Transverse colon (tissue), 4 donors: Measurements from ENCODE around the gene VPS51. TPM values are rescaled to one million over a fixed set of nuclear protein-coding genes. Genes with fewer than 3 reads are reported as not detected.

ENCODE experiments used
- DNase-seq: peaks from one replicate; pipeline ENCODE4 v3.0.0-alpha.2; 2019
- H3K27ac ChIP-seq, 4 donors: fragments of 200-600 bp; sonication (generic); 2 replicates each; pipeline ENCODE4 v1.5.1; 2016 to 2018; ENCODE audit warnings: inconsistent platforms in 4 of 4
- H3K27me3 ChIP-seq: fragments of 200-600 bp; sonication (generic); 2 replicates; pipeline ENCODE4 v1.5.1; 2017; ENCODE audit warnings: inconsistent platforms
- H3K36me3 ChIP-seq, 4 donors: fragments of 200-600 bp; sonication (generic); 2 replicates each; pipeline ENCODE4 v1.5.1; 2017 to 2019; ENCODE audit warnings: inconsistent platforms in 4 of 4
- H3K4me1 ChIP-seq, 4 donors: fragments of 200-600 bp; sonication (generic); 2 replicates each; pipeline ENCODE4 v1.5.1; 2017 to 2020; ENCODE audit warnings: inconsistent platforms in 4 of 4
- H3K4me3 ChIP-seq, 4 donors: fragments of 200-600 bp; sonication (generic); 1 replicate in 1 of 4; 2 replicates in 3 of 4; pipeline versions ENCODE4 v1.5.1 to v1.6.1; 2017 to 2019; ENCODE audit warnings: inconsistent platforms in 4 of 4
- H3K9me3 ChIP-seq, 2 donors: fragments of 200-600 bp; sonication (generic); 2 replicates each; pipeline ENCODE4 v1.5.1; 2017 to 2019; ENCODE audit warnings: inconsistent platforms in 2 of 2
- EP300 ChIP-seq: sonication (generic); formaldehyde crosslinking; IDR thresholded peaks from one replicate; pipeline ENCODE4 v1.6.1; 2017; ENCODE audit warnings: antibody characterized with exemption, low read depth
- POLR2A ChIP-seq: fragments of 450-650 bp; IDR thresholded peaks from one replicate; pipeline ENCODE4 v1.6.1; 2016; ENCODE audit warnings: antibody characterized with exemption, mild to moderate bottlenecking, moderate library complexity
- POLR2AphosphoS5 ChIP-seq, 3 donors: sonication (generic); formaldehyde crosslinking; IDR thresholded peaks; one replicate each; pipeline ENCODE4 v1.6.1; 2016; ENCODE audit warnings: antibody characterized with exemption in 3 of 3
- WGBS, 2 donors: methylation state at CpG; one replicate each; pipeline ENCODE4 v1.1.5; 2018; ENCODE audit warnings: low coverage in 1 of 2; 5-methylcytosine and 5-hydroxymethylcytosine counted together
- in situ Hi-C, 4 donors: fragments of 200-750 bp; cut with MboI; loops; one replicate each; pipeline versions ENCODE4 v1.15.0 to v1.15.1; 2017; ENCODE audit warnings: low sequenced_read_pairs in 3 of 4, low pct_ligation_motif_present in 1 of 4, low pct_unique_long_range_greater_than_20kb in 1 of 4
- intact Hi-C: fragments of 100-400 bp; cut with DNase I; formaldehyde crosslinking; loops from one replicate; pipeline ENCODE4 v1.15.1; 2023; ENCODE audit warnings: low total_unique reads
- total RNA-seq, 4 donors: library from RNA; depleted of rRNA; stranded (reverse); fragments of >200 nt; gene quantifications; one replicate each; pipeline ENCODE4 v1.1.0, GENCODE V29; 2016
- TF ChIP-seq, protein P1 (sequence below), 5 experiments: fragments of 200-600 bp in 3 of 5; fragments of 450-650 bp in 2 of 5; sonication (generic) in 3 of 5; IDR thresholded peaks; 1 replicate in 2 of 5; 2 replicates in 3 of 5; pipeline ENCODE4 v1.5.1; 2016 to 2017; ENCODE audit warnings: antibody characterized with exemption in 5 of 5, inconsistent platforms in 3 of 5, mild to moderate bottlenecking in 2 of 5, moderate library complexity in 1 of 5

Gene VPS51
- total RNA-seq, 4 donors from 2014 or later: 252 to 560 (median 437) TPM

DNA sequence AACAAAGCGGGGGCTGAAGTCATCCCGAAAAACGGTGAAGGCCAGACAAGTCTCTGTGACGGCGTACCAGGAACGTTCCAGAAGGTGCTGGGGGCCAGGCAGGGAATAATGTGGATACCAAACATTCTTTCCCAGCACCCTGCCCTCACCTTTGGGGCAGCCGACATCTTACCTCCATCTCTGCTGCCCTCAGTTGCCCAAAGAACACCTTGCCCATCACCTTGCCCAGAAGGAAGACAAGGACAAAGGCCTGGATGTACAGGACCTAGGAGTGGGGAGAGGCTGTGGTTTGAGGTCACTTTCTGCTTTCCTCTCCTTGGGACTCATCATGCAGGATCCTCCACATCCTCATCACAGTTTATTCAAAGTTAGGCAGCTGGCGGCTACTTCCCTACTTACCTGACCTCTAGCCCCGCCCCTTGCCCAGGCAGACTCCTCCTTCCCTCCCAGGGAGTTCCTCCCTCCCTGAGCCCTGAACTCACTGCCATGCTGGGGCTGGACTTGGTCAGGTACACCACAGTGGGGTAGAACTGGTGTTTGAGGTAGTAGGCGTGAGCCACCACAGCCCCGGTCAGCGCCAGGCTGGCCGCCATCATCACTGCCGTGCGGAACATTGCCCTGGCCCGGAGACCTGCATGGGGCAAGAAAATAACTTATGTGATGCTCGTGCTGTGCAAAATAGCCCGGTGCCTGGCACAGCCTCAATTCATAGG lies 37.1 kb downstream of the VPS51 start:
- 32% methylated on average over 18 of the region's 18 CpGs; no CpG with 5 or more reads in 1 of the 2 donors for WGBS, 2 donors
- peak; percentile 92 for DNase-seq
- intact Hi-C loops: no loop called here
- peaks cover 17 to 39% (median 31%) of the 10 kb centered on the region in 4 donors for H3K4me1 ChIP-seq
- H3K4me3 ChIP-seq: peak overlapping the region; percentile 73 to 82 (median 78)
- H3K27ac ChIP-seq: peak overlapping the region; percentile 94 to 97 (median 95)
- TF ChIP-seq EP300 (no peak), POLR2AphosphoS5 (IDR thresholded peaks at IDR 0.05) (peak; percentile 51 to 76 (median 64)), POLR2A (peak; percentile 15)
- TF ChIP-seq, protein P1, sequence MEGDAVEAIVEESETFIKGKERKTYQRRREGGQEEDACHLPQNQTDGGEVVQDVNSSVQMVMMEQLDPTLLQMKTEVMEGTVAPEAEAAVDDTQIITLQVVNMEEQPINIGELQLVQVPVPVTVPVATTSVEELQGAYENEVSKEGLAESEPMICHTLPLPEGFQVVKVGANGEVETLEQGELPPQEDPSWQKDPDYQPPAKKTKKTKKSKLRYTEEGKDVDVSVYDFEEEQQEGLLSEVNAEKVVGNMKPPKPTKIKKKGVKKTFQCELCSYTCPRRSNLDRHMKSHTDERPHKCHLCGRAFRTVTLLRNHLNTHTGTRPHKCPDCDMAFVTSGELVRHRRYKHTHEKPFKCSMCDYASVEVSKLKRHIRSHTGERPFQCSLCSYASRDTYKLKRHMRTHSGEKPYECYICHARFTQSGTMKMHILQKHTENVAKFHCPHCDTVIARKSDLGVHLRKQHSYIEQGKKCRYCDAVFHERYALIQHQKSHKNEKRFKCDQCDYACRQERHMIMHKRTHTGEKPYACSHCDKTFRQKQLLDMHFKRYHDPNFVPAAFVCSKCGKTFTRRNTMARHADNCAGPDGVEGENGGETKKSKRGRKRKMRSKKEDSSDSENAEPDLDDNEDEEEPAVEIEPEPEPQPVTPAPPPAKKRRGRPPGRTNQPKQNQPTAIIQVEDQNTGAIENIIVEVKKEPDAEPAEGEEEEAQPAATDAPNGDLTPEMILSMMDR (IDR thresholded peaks at IDR 0.05): no peak
- peaks cover 0 to 41% (median 21%) of the 10 kb centered on the region in 4 donors for H3K36me3 ChIP-seq
- H3K9me3 ChIP-seq: no peaks in the 10 kb centered on the region
- H3K27me3 ChIP-seq: no peaks in the 10 kb centered on the region
- in situ Hi-C loops: loop anchor here in 1 of 4 donors (10.0 kb wide), 1 partner anchor 52 kb away; the partner anchor contains the start of gene CAPN1

DNA sequence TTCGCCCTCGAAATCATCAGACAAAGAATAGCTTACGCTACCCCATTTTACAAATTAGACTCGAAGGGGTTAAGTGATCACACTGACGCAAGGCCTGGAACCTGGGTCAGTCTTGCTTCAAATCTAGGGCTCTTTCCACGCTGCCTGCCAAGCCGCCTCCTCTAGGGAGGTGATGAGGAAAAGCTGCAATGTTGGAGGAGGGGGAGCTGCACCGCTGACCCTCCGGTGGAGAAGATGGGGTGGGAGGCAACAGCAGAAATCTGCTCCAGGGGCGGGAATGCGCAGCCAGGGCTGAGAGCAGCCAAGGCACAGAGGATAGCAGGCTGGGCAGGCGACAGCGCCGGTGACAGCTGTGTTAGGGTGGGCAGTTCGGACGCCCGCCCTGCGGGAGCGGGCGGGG lies 37.7 kb downstream of the VPS51 start:
- TF ChIP-seq EP300 (no peak), POLR2AphosphoS5 (IDR thresholded peaks at IDR 0.05) (no peak), POLR2A (no peak)
- TF ChIP-seq, protein P1 (IDR thresholded peaks at IDR 0.05): no peak
- peaks cover 0 to 35% (median 18%) of the 10 kb centered on the region in 4 donors for H3K36me3 ChIP-seq
- 1% methylated on average over 20 of the region's 20 CpGs; no CpG with 5 or more reads in 1 of the 2 donors for WGBS, 2 donors
- H3K27ac ChIP-seq: peak overlapping the region; percentile 94 to 97 (median 95)
- H3K9me3 ChIP-seq: no peaks in the 10 kb centered on the region
- H3K27me3 ChIP-seq: no peaks in the 10 kb centered on the region
- intact Hi-C loops (no loop called here), in situ Hi-C loops (loop anchor here in 1 of 4 donors (10.0 kb wide), 1 partner anchor 51 kb away; the partner anchor contains the start of gene CAPN1)
- peaks cover 17 to 39% (median 31%) of the 10 kb centered on the region in 4 donors for H3K4me1 ChIP-seq
- peak overlapping the region; percentile 73 to 82 (median 78) for H3K4me3 ChIP-seq
- no peak for DNase-seq

DNA sequence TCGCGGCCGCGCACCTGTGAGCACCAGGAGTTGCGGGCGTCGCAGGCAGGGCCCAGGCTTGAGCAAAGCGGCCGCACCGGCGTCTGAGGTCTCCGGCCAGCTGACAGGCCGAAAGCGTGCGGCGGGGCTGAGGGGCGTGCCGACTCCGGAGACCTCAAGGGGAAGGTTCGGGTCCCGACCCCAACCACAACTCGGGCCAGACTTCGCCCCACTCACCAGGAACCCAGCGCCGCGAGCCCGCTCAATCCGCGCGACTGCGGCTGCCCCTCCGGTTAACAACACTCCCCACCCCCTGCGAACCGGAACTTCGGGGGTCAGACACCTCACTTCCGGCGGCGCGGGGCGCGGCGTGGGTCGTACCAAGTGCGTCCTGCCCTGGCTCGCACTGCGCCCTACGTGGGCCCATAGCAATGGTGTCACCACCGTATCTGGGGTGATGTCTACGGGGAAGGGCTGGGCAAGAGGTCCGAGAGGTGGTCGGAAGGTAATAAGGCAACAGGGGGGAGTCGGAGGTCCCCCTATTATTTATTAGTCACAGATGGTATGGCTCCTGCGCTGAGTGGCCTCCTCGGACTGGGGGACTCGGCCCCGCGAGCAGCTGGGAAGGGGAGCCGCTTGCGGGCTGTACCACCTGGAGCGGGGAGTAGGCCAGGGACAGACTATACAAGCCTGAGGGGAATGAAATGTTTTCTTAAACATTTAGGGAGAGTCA lies 38.4 kb downstream of the VPS51 start, which contains the start of gene SYVN1:
SYVN1 (minus strand) TSS at position 280 of the 712 bp plus-strand sequence. CDS start 918 bp downstream, outside the sequence.
- no peaks in the 10 kb centered on the region for H3K9me3 ChIP-seq
- H3K4me1 ChIP-seq: peaks cover 17 to 39% (median 31%) of the 10 kb centered on the region in 4 donors
- H3K27me3 ChIP-seq: no peaks in the 10 kb centered on the region
- no peak for TF ChIP-seq EP300
- TF ChIP-seq POLR2AphosphoS5 (IDR thresholded peaks at IDR 0.05): peak; percentile 99 to 100 (median 99)
- TF ChIP-seq, protein P1 (IDR thresholded peaks at IDR 0.05): peak in 1 of 5 experiments; percentile 9
- peak; percentile 99 for TF ChIP-seq POLR2A
- H3K4me3 ChIP-seq: peak within 1 kb of the TSS; percentile 73 to 82 (median 78)
- WGBS, 2 donors: 0% methylated on average over 49 of the region's 60 CpGs; no CpG with 5 or more reads in 1 of the 2 donors
- H3K27ac ChIP-seq: peak within 1 kb of the TSS; percentile 94 to 97 (median 95)
- in situ Hi-C loops: loop anchor here in 1 of 4 donors (10.0 kb wide), 1 partner anchor 50 kb away; the partner anchor contains the start of gene CAPN1
- intact Hi-C loops: no loop called here
- peak; percentile 95 for DNase-seq
- H3K36me3 ChIP-seq: peaks cover 0 to 28% (median 15%) of the 10 kb centered on the region in 4 donors
